ENCODE measurements around the gene GMIP. TPM values are rescaled to one million over a fixed set of nuclear protein-coding genes. Genes with fewer than 3 reads are reported as not detected.

The GMIP gene
- total RNA-seq, 1 donor from 2014 or later = 18.0 TPM

DNA sequence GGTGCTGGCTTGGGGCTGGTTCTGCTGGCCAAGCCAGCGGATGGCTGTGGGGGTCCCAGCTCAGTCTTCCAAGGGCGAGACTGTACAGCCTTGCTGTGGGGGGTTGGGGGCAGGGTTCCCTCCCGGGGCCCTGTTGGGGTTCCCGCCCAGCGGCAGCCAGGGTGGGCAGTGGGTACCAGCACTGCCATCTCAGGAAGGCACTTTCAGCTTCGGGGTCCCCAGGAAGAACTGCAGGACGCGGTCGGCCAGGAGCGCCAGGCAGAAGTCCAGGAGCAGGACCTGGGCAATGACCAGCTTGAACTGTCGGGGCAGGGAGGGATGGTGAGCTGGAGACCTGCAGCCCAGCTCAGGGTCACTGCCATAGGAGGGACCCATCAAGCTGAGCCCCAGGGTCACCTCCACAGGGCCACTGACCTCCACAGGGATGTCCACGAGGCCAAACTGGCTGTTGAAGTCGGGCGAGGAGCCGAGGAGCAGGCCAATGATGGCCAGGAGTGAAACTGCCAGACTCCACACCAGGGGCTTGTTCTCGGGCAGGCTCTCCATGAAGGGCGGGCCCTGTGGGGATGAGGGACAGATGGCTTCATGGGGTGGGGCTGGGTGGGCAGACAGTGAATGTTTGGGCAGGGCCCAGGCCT lies 1.9 kb upstream of the GMIP start:
- peaks cover 16% of the 10 kb centered on the region for H3K4me1 Mint-ChIP-seq (ENCODE audit: low read depth)
- H3K36me3 Mint-ChIP-seq (ENCODE audit: low read depth) = peaks cover 11% of the 10 kb centered on the region
- H3K27me3 Mint-ChIP-seq (ENCODE audit: low read depth) = no peaks in the 10 kb centered on the region
- TF ChIP-seq, protein P1, sequence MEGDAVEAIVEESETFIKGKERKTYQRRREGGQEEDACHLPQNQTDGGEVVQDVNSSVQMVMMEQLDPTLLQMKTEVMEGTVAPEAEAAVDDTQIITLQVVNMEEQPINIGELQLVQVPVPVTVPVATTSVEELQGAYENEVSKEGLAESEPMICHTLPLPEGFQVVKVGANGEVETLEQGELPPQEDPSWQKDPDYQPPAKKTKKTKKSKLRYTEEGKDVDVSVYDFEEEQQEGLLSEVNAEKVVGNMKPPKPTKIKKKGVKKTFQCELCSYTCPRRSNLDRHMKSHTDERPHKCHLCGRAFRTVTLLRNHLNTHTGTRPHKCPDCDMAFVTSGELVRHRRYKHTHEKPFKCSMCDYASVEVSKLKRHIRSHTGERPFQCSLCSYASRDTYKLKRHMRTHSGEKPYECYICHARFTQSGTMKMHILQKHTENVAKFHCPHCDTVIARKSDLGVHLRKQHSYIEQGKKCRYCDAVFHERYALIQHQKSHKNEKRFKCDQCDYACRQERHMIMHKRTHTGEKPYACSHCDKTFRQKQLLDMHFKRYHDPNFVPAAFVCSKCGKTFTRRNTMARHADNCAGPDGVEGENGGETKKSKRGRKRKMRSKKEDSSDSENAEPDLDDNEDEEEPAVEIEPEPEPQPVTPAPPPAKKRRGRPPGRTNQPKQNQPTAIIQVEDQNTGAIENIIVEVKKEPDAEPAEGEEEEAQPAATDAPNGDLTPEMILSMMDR (IDR thresholded peaks at IDR 0.05) = no peak
- DNase-seq (ENCODE audit: low spot score) = no peak
- H3K4me3 Mint-ChIP-seq (ENCODE audit: unreplicated experiment) = no peak overlapping the region
- no peaks in the 10 kb centered on the region for H3K9me3 Mint-ChIP-seq (ENCODE audit: low read depth)
- H3K27ac Mint-ChIP-seq (ENCODE audit: unreplicated experiment) = no peak overlapping the region

DNA sequence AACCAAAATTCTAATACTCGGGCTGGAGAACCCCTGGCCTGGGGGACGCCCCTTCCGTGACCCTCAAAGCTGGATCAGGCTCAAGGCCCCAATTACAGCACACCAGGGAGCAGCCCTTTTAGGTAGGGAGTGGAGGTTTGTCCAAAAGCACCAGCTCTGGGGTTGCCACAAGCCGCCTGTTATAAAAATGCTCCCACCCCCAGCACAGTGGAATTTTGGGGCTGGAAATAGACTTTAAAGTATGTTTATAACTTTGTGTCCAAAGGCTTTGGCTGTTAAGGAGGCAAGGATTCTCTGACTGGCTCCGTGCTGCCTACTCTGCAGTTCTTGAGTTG lies 564 bp upstream of the GMIP start:
- Mint-ChIP-seq H3K4me3 (ENCODE audit: unreplicated experiment) (peak overlapping the region; percentile 93), H3K4me1 (ENCODE audit: low read depth) (peaks cover 16% of the 10 kb centered on the region), H3K9me3 (ENCODE audit: low read depth) (no peaks in the 10 kb centered on the region), H3K27ac (ENCODE audit: unreplicated experiment) (peak overlapping the region; percentile 74), H3K27me3 (ENCODE audit: low read depth) (no peaks in the 10 kb centered on the region), H3K36me3 (ENCODE audit: low read depth) (peaks cover 7% of the 10 kb centered on the region)
- no peak for DNase-seq (ENCODE audit: low spot score)
- TF ChIP-seq, protein P1 (IDR thresholded peaks at IDR 0.05) = peak; percentile 70

DNA sequence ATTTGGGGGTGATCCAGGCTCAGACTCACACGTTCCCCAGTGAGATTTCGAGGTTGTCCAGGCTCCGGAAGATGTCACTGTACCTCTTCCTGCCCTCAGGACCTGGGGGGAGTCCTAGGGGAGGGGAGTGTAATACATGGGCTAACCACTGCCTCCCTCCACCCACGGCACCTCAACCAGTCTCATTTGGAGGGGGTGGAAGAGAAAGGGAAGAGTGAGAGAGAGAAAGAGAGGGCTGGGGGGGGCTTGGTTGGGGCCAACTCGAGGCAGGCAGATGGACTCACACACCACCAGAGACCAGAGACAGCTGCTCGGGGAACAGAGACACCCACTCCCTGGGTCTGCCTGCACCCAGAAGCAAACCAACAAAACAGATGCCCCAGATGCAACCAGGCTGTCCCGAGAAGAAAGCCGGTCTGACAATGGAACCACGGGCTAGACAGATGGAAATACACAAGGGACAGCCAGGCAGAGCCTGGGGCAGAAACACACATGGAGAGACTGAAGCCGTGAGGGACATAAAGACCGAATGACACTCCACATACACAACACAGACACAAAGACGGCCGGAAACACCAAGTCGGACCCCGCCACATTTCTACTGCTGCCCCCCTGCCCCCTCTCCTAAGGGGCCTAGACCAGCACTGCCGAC lies 825 bp downstream of the GMIP start:
- Mint-ChIP-seq H3K4me1 (ENCODE audit: low read depth) (peaks cover 16% of the 10 kb centered on the region), H3K27ac (ENCODE audit: unreplicated experiment) (peak overlapping the region; percentile 43), H3K36me3 (ENCODE audit: low read depth) (peaks cover 5% of the 10 kb centered on the region), H3K9me3 (ENCODE audit: low read depth) (no peaks in the 10 kb centered on the region), H3K4me3 (ENCODE audit: unreplicated experiment) (peak overlapping the region; percentile 93), H3K27me3 (ENCODE audit: low read depth) (no peaks in the 10 kb centered on the region)
- TF ChIP-seq, protein P1 (IDR thresholded peaks at IDR 0.05) = no peak
- no peak for DNase-seq (ENCODE audit: low spot score)

DNA sequence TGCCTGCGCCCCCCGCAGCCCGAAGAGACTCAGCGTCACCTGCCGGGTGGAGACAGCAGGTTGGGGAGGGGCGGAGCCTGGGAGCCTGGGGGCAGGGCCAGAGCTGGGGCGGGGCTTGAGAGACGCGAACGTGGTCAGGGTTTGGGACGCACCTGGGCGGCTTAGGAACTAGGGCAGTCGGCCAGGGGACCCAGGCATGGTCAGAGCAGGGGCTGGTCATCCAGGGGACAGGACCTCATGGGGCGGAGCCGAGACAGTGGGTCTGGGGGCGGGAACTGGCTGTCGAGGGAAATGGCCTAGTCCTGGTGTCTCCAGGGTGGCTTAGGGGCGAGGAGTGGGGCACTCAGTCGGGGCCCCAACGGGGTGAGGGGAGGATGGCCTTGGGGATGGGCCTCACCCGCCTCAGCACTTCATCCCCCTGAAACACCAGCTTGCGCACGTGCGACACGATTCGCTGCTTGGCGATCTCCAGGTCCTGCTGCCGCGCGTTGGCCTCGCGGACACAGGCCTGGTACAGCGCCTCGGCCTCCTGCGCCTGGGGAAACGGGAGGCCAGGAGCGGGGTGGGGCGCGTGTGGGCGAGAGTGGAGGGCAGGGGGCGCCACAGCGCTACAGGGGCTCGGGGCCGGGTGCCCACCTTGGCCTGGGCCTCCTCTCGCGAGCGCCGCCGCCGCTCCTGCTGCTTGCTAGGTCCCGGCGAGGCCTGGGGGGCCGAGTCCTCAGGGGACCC lies 5.8 kb downstream of the GMIP start:
- Mint-ChIP-seq H3K27me3 (ENCODE audit: low read depth) (no peaks in the 10 kb centered on the region), H3K36me3 (ENCODE audit: low read depth) (peaks cover 22% of the 10 kb centered on the region), H3K27ac (ENCODE audit: unreplicated experiment) (no peak overlapping the region), H3K4me3 (ENCODE audit: unreplicated experiment) (no peak overlapping the region), H3K4me1 (ENCODE audit: low read depth) (peaks cover 9% of the 10 kb centered on the region), H3K9me3 (ENCODE audit: low read depth) (no peaks in the 10 kb centered on the region)
- peak; percentile 92 for DNase-seq (ENCODE audit: low spot score)
- TF ChIP-seq, protein P1 (IDR thresholded peaks at IDR 0.05) = no peak

DNA sequence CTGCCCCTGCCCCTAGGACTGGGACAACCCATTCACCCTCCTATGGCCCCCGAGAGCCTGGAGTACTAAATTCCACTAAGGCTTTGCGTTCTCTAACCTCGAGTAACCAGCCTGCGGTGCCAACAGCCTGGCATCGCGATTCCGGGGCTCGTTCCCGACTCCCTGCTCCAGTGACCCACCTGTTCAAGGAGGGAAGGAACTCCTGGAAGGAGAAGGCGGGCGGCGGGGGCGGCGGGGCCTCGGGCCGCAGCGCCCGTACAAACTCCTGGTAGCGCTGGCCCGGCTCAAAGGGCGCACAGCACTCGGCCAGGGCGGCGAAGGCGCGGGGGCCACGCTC lies 6.3 kb downstream of the GMIP start:
- peaks cover 22% of the 10 kb centered on the region for H3K36me3 Mint-ChIP-seq (ENCODE audit: low read depth)
- TF ChIP-seq, protein P1 (IDR thresholded peaks at IDR 0.05) = no peak
- H3K9me3 Mint-ChIP-seq (ENCODE audit: low read depth) = no peaks in the 10 kb centered on the region
- DNase-seq (ENCODE audit: low spot score) = no peak
- H3K27me3 Mint-ChIP-seq (ENCODE audit: low read depth) = no peaks in the 10 kb centered on the region
- H3K27ac Mint-ChIP-seq (ENCODE audit: unreplicated experiment) = no peak overlapping the region
- peaks cover 3% of the 10 kb centered on the region for H3K4me1 Mint-ChIP-seq (ENCODE audit: low read depth)
- no peak overlapping the region for H3K4me3 Mint-ChIP-seq (ENCODE audit: unreplicated experiment)

Data from chondrocyte (in vitro differentiated cells).